Activated B cell treated with CpG ODN at 0.5 μM for 24 hours (primary cell): ENCODE data around the gene AK9. TPM values are rescaled to one million over a fixed set of nuclear protein-coding genes. Genes with fewer than 3 reads are reported as not detected.

Experiments
- ATAC-seq: fragments of 200-7000 bp; cut with Tn5 transposase; one replicate; pipeline ENCODE4 v1.10.0; 2021; ENCODE audit warnings: low read depth, mild to moderate bottlenecking, moderate library complexity
- CTCF ChIA-PET: fragments of 350-600 bp; sonication (Branson Sonifier 250); formaldehyde crosslinking; loops from one replicate; lab custom pipeline; 2021; ENCODE audit warnings: antibody characterized with exemption; lab: Charles Lee
- POLR2A ChIA-PET: fragments of 350-600 bp; sonication (Branson Sonifier 250); formaldehyde crosslinking; loops from one replicate; lab custom pipeline; 2021; ENCODE audit warnings: antibody characterized with exemption; lab: Charles Lee
- DNase-seq: peaks from one replicate; pipeline ENCODE4 v3.0.0; 2022
- H3K27ac Mint-ChIP-seq: one replicate; pipeline ENCODE4 v1.8.0; 2020; ENCODE audit warnings: mixed read lengths
- H3K27me3 Mint-ChIP-seq: one replicate; pipeline ENCODE4 v1.8.0; 2021; ENCODE audit warnings: mixed read lengths
- H3K36me3 Mint-ChIP-seq: one replicate; pipeline ENCODE4 v1.8.0; 2021; ENCODE audit warnings: low read depth, mixed read lengths
- H3K4me1 Mint-ChIP-seq: one replicate; pipeline ENCODE4 v1.8.0; 2021; ENCODE audit warnings: mixed read lengths
- H3K4me3 Mint-ChIP-seq: one replicate; pipeline ENCODE4 v1.8.0; 2020; ENCODE audit warnings: mild to moderate bottlenecking, mixed read lengths
- H3K9me3 Mint-ChIP-seq: one replicate; pipeline ENCODE4 v1.8.0; 2020; ENCODE audit warnings: mixed read lengths
- CTCF ChIP-seq: fragments of 200-600 bp; IDR thresholded peaks from one replicate; pipeline ENCODE4 v1.8.0; 2022; ENCODE audit warnings: antibody characterized with exemption, mild to moderate bottlenecking
- intact Hi-C: fragments of 100-400 bp; cut with micrococcal nuclease; formaldehyde crosslinking; loops from one replicate; pipeline ENCODE4 v1.15.1; 2024
- total RNA-seq: library from RNA; stranded (reverse); gene quantifications from 2 replicates; pipeline ENCODE4 v1.2.3, GENCODE V29; 2022

The AK9 gene
- total RNA-seq, 1 donor from 2014 or later, result 9.1 TPM

GRCh38 chr6:109449064-109449794, 241.8 kb downstream of the AK9 start:
- Mint-ChIP-seq H3K4me1 (peaks cover 70% of the 10 kb centered on the region), H3K9me3 (no peaks in the 10 kb centered on the region), H3K27me3 (no peaks in the 10 kb centered on the region), H3K36me3 (peaks cover 68% of the 10 kb centered on the region), H3K27ac (peak overlapping the region; percentile 80), H3K4me3 (peak overlapping the region; percentile 53)
- POLR2A ChIA-PET, result interaction anchor here (0.6 to 2.0 kb wide), 5 partner anchors 8 to 66 kb away, joined by 3 to 15 read pairs (median 5); partner anchors contain the start of genes CD164, PPIL6 and SMPD2
- intact Hi-C loops, result no loop called here
- ATAC-seq (no peak), DNase-seq (no peak)
- CTCF ChIA-PET, result interaction anchor here (1.0 kb wide), 1 partner anchor 72 kb away, joined by 4 read pairs; no protein-coding TSS in a partner anchor
- no peak for TF ChIP-seq CTCF

GRCh38 chr6:109448615-109449014, 242.4 kb downstream of the AK9 start:
- no peak for DNase-seq
- intact Hi-C loops, result no loop called here
- H3K27me3 Mint-ChIP-seq, result no peaks in the 10 kb centered on the region
- peak overlapping the region; percentile 18 for H3K27ac Mint-ChIP-seq
- H3K4me1 Mint-ChIP-seq, result peaks cover 65% of the 10 kb centered on the region
- ChIA-PET POLR2A (interaction anchor here (0.6 to 1.6 kb wide), 3 partner anchors 10 to 65 kb away, joined by 3 to 5 read pairs (median 4); no protein-coding TSS in a partner anchor), CTCF (interaction anchor here (1.0 kb wide), 1 partner anchor 72 kb away, joined by 4 read pairs; no protein-coding TSS in a partner anchor)
- peaks cover 67% of the 10 kb centered on the region for H3K36me3 Mint-ChIP-seq
- ATAC-seq, result no peak
- no peak overlapping the region for H3K4me3 Mint-ChIP-seq
- no peaks in the 10 kb centered on the region for H3K9me3 Mint-ChIP-seq
- TF ChIP-seq CTCF, result no peak

GRCh38 chr6:109447878-109448555, 243.0 kb downstream of the AK9 start:
- POLR2A ChIA-PET, result interaction anchor here (0.6 to 1.6 kb wide), 3 partner anchors 10 to 65 kb away, joined by 3 to 5 read pairs (median 4); no protein-coding TSS in a partner anchor
- Mint-ChIP-seq H3K27me3 (no peaks in the 10 kb centered on the region), H3K4me1 (peaks cover 65% of the 10 kb centered on the region), H3K36me3 (peaks cover 72% of the 10 kb centered on the region), H3K9me3 (no peaks in the 10 kb centered on the region), H3K4me3 (no peak overlapping the region), H3K27ac (peak overlapping the region; percentile 18)
- CTCF ChIA-PET, result interaction anchor here (1.0 kb wide), 1 partner anchor 71 kb away, joined by 4 read pairs; no protein-coding TSS in a partner anchor
- DNase-seq (no peak), ATAC-seq (no peak)
- intact Hi-C loops, result no loop called here
- TF ChIP-seq CTCF, result no peak

- peaks cover 63% of the 10 kb centered on the region for H3K4me1 Mint-ChIP-seq
- H3K36me3 Mint-ChIP-seq, result peaks cover 73% of the 10 kb centered on the region
- intact Hi-C loops, result no loop called here
- no peaks in the 10 kb centered on the region for H3K27me3 Mint-ChIP-seq
- ChIA-PET POLR2A (interaction anchor here (1.9 kb wide), 1 partner anchor 9 kb away, joined by 11 read pairs; the partner anchor contains the start of gene MICAL1), CTCF (no interaction called here)
- no peaks in the 10 kb centered on the region for H3K9me3 Mint-ChIP-seq
- no peak for DNase-seq
- H3K27ac Mint-ChIP-seq, result no peak overlapping the region
- no peak overlapping the region for H3K4me3 Mint-ChIP-seq
- no peak for TF ChIP-seq CTCF
- ATAC-seq, result no peak
Measured at GRCh38 chr6:109447087-109447486, 243.9 kb downstream of the AK9 start.
